ENCODE data around the gene DMRTA2.
"Not testable (repeated sequence)": the region's sequence is repeated elsewhere in the genome, so short reads cannot be mapped to it uniquely, and the experiment has no call there.

DMRTA2 gene

DNA sequence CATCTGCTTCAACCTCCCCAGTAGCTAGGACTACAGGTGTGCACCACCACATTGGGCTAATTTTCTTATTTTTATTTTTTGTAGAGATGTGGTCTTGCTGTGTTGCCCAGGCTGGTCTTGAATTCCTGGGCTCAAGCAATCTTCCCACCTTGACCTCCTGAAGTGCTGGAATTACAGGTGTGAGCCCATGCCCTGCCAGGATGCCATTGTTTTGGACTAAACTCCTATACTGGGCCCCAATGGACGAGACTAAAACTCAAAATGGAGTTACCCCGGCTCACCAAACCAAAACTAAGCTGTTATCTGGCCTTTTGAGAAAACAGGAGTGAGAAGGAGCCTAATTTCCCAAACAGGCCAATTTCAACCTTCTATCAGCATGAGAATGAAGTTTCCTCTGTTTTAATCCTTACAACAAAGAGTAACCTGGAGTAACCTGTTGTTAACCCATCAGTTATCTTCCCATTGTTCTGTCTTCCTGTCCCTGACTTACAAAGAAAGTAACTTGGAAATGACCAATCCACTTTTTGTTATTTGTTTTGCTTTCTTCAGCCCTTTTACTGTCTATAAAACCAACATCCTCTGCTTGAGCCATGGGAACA lies 29.6 kb downstream of the DMRTA2 start:
- in situ Hi-C loops (cut with MboI; ENCODE audit: low sequenced_read_pairs) = no loop called here

- in situ Hi-C loops (cut with MboI; ENCODE audit: low sequenced_read_pairs) = not testable (repeated sequence)
Observed at GRCh38 chr1:50381551-50381950, 41.7 kb downstream of the DMRTA2 start.

DNA sequence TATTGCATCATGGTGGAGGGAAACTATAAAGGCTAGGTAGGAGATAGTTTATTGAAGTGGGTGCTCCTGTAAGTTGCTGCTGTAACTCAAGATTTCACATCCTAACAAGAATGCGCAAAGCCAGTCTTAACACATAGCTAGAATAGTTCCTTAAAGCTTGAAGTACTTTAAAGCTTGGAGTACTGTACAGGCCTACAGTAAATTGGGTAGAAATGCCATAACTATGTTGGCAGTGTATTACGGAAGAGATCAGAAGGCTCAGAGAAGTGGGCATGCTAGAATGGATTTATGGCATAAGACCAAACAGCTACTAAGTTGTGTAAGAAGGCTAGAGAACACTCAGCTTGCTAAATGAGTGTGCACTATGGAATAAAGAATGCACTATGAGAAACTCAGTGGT lies 44.5 kb downstream of the DMRTA2 start:
- in situ Hi-C loops (cut with MboI; ENCODE audit: low sequenced_read_pairs) = no loop called here

DNA sequence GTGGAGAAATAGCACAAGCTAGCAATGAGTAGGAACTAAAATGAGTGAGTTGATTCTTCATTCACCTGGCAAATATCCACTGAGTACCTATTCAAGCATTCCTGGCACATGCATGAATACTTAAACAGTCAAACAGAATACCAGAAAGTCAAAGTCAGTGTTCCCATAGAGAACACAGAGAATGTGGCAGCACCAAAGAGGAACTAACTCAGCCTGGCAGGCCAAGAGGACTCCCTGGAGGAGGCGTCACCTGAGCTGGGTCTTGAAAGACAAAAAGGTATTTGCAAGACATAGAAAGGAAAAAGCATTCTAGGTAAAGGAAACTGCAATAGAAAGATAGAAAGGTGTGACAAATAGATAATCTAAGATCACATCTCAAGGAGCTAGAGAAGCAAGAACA lies 49.7 kb downstream of the DMRTA2 start:
- in situ Hi-C loops (cut with MboI; ENCODE audit: low sequenced_read_pairs) = no loop called here

DNA sequence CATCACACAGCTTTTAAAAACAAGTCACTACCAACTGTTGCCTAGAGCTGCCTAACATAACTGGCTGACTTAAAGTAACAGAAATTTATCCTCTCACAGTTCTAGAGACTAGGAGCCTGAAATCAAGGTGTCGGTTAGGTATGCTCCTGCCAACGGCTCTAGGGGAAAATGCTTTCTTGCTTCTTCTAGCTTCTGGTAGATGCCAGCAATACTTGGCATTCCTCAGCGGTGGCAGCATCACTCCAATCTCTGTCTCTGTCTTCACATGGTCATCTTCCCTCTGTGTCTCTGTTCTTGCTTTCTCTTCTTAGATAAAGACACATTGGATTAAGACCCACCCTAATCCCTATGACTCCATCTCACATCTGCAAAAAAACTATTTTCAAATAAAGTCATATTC lies 51.5 kb downstream of the DMRTA2 start:
- in situ Hi-C loops (cut with MboI; ENCODE audit: low sequenced_read_pairs) = no loop called here

- in situ Hi-C loops (cut with MboI; ENCODE audit: low sequenced_read_pairs) = no loop called here
Observed at GRCh38 chr1:50369830-50370229, 53.4 kb downstream of the DMRTA2 start.

- in situ Hi-C loops (cut with MboI; ENCODE audit: low sequenced_read_pairs) = no loop called here
Observed at GRCh38 chr1:50369008-50369634, 54.1 kb downstream of the DMRTA2 start.

DNA sequence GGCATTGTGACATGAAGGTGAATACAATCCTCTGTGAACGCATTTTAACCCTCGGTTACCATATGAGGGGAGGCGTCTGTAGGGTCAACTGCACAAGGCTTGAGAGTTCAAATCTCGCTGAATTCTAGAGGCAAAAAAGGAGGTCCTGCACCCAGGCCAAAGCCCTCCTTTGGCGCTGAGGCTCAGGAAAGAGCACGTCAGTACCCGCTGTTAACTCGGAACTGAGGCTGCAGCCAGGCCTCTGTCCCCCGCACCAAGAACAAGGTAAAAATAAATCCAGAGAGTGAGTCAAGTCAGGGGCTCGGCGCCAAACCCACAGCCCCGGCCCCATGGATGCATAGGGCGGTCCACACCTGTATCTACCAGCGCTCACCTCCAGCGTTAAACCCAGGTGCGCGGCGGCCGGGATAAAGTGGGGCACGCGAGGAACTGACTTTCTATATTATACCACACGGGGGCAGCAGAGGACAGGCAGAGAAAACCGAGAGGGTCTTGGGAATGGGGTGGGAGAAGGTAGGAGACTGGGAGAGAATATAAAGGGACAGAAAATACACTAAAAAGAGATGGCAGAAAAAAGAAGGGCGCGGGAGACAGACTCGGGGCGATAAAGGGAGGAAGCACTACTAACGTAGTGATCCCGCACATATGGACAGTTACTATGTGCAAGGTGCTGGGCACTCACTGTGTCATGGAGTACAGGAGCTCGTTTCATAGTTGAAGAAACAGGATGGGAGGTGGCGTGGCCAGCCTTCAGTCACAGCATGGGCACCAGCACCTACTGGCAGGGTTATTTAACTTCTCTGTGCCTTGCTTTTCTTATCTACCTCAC lies 54.9 kb downstream of the DMRTA2 start:
- in situ Hi-C loops (cut with MboI; ENCODE audit: low sequenced_read_pairs) = no loop called here
